ENCODE results near the gene DCC.

DCC gene

GRCh38 chr18:53551868-53552426, 1212.0 kb downstream of the DCC start:
- no peak for TF ChIP-seq CTCF (conservative IDR thresholded peaks at IDR 0.05)
- H3K27ac ChIP-seq = no peak overlapping the region

- no peak for TF ChIP-seq CTCF (conservative IDR thresholded peaks at IDR 0.05)
- no peak overlapping the region for H3K27ac ChIP-seq
Observed at GRCh38 chr18:53553030-53553429, 1213.0 kb downstream of the DCC start.

- no peak for TF ChIP-seq CTCF (conservative IDR thresholded peaks at IDR 0.05)
- no peak overlapping the region for H3K27ac ChIP-seq
Observed at GRCh38 chr18:53556450-53556849, 1216.5 kb downstream of the DCC start.

GRCh38 chr18:53560546-53560945, 1220.5 kb downstream of the DCC start:
- H3K27ac ChIP-seq = no peak overlapping the region
- TF ChIP-seq CTCF (conservative IDR thresholded peaks at IDR 0.05) = no peak

GRCh38 chr18:53566626-53567025, 1226.6 kb downstream of the DCC start:
- no peak for TF ChIP-seq CTCF (conservative IDR thresholded peaks at IDR 0.05)
- no peak overlapping the region for H3K27ac ChIP-seq

GRCh38 chr18:53567929-53568574, 1228.1 kb downstream of the DCC start:
- H3K27ac ChIP-seq = no peak overlapping the region
- TF ChIP-seq CTCF (conservative IDR thresholded peaks at IDR 0.05) = peak; percentile 75
